PFSK-1 (cell line): ENCODE measurements around the gene BATF3.

Experiments used
- FOXP2 ChIP-seq: optimal IDR thresholded peaks from 2 replicates; pipeline ENCODE3; 2011; ENCODE audit warnings: borderline replicate concordance, control low read depth, inconsistent platforms; ENCODE audit not compliant: insufficient read depth; ENCODE audit errors: extremely low read length, extremely low read depth
- POLR2AphosphoS5 ChIP-seq: IDR thresholded peaks from 2 replicates; pipeline ENCODE4 v1.6.1; 2012; ENCODE audit warnings: low read depth, mild to moderate bottlenecking, control low read depth, low read length, moderate library complexity
- SIN3A ChIP-seq: IDR thresholded peaks from 2 replicates; pipeline ENCODE4 v1.6.1; 2012; ENCODE audit warnings: mild to moderate bottlenecking, low read length, moderate library complexity, borderline replicate concordance; ENCODE audit not compliant: insufficient read depth
- TAF1 ChIP-seq: IDR thresholded peaks from 2 replicates; pipeline ENCODE4 v1.6.1; 2012; ENCODE audit warnings: low read length, control low read depth, borderline replicate concordance; ENCODE audit not compliant: insufficient read depth
- TF ChIP-seq, protein P1 (sequence below), 2 experiments: IDR thresholded peaks; 2 replicates each; pipeline versions ENCODE4 v1.6.1 to v1.8.0; 2011 to 2012; ENCODE audit warnings: low read depth in 2 of 2, low read length in 2 of 2, control low read depth in 1 of 2, inconsistent platforms in 1 of 2, mild to moderate bottlenecking in 1 of 2, moderate library complexity in 1 of 2; ENCODE audit not compliant: insufficient read depth in 1 of 2

BATF3 gene

DNA sequence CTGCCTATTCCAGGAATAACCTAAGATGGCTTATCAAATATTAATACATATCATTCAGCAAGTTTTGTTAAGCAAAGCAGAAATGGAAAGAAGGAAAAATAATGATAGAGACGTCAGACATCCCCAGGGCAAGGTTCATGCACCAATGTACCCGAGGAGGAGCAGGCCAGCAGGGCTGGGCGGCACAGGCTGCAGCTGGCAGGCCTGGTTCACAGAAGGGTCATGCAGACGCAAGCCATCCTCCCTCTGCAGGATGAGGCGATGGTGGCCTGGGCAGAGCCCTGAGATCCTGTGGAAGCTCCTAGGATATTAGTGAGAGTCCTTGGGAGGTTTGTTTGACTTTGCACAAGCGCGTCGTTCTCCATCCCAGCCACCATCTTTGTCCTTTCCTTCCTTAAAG is 30.0 kb downstream of the BATF3 start:
- TF ChIP-seq TAF1 (no peak), SIN3A (no peak), POLR2AphosphoS5 (no peak)
- TF ChIP-seq, protein P1, sequence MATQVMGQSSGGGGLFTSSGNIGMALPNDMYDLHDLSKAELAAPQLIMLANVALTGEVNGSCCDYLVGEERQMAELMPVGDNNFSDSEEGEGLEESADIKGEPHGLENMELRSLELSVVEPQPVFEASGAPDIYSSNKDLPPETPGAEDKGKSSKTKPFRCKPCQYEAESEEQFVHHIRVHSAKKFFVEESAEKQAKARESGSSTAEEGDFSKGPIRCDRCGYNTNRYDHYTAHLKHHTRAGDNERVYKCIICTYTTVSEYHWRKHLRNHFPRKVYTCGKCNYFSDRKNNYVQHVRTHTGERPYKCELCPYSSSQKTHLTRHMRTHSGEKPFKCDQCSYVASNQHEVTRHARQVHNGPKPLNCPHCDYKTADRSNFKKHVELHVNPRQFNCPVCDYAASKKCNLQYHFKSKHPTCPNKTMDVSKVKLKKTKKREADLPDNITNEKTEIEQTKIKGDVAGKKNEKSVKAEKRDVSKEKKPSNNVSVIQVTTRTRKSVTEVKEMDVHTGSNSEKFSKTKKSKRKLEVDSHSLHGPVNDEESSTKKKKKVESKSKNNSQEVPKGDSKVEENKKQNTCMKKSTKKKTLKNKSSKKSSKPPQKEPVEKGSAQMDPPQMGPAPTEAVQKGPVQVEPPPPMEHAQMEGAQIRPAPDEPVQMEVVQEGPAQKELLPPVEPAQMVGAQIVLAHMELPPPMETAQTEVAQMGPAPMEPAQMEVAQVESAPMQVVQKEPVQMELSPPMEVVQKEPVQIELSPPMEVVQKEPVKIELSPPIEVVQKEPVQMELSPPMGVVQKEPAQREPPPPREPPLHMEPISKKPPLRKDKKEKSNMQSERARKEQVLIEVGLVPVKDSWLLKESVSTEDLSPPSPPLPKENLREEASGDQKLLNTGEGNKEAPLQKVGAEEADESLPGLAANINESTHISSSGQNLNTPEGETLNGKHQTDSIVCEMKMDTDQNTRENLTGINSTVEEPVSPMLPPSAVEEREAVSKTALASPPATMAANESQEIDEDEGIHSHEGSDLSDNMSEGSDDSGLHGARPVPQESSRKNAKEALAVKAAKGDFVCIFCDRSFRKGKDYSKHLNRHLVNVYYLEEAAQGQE (IDR thresholded peaks at IDR 0.05; ENCODE audit: insufficient read depth in 1 of 2, low read depth in 2 of 2, low read length in 2 of 2) = no peak

DNA sequence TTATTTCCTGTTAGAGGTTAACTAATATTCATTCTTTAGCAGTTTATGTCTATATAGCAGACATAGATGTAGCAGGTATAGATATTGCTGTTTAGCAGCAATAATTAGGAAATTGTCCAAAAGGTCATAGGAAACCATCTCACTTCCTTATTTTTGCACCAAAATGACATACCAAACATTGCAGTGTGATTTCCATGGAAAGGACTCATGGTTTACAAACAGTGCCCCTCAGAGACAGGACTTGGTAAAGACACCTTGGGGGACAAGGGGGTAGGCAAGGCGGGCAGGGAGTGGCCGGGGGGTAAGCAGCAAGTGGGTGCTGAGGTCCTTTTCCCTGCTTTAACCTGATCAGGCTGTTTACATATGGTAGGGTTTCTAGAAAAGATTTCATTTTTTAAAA is 30.5 kb downstream of the BATF3 start:
- TF ChIP-seq SIN3A = no peak
- no peak for TF ChIP-seq TAF1
- TF ChIP-seq POLR2AphosphoS5 = no peak
- TF ChIP-seq, protein P1 (IDR thresholded peaks at IDR 0.05; ENCODE audit: insufficient read depth in 1 of 2, low read depth in 2 of 2, low read length in 2 of 2) = no peak
- no peak for TF ChIP-seq FOXP2

DNA sequence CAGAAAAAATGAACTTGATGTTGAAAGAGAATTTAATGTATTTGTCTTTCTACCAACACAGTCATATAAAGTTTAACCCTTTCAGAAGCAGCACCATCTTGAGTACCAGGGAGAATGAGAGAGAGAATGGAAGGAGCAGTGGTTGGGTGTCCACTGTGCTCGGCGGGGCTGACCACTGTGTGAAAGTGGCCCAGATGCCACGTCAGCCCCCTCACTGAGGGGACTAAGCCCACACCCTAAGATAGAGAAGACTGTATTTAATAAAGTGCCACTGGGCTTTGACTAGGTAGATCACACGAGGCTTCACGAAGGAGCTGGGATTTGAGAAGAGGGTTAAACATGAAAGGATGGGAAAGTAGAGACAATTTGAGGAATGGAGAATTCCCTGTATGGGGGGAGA is 31.2 kb downstream of the BATF3 start:
- TF ChIP-seq SIN3A (no peak), POLR2AphosphoS5 (no peak), TAF1 (no peak), FOXP2 (no peak)
- TF ChIP-seq, protein P1 (IDR thresholded peaks at IDR 0.05; ENCODE audit: insufficient read depth in 1 of 2, low read depth in 2 of 2, low read length in 2 of 2) = no peak

DNA sequence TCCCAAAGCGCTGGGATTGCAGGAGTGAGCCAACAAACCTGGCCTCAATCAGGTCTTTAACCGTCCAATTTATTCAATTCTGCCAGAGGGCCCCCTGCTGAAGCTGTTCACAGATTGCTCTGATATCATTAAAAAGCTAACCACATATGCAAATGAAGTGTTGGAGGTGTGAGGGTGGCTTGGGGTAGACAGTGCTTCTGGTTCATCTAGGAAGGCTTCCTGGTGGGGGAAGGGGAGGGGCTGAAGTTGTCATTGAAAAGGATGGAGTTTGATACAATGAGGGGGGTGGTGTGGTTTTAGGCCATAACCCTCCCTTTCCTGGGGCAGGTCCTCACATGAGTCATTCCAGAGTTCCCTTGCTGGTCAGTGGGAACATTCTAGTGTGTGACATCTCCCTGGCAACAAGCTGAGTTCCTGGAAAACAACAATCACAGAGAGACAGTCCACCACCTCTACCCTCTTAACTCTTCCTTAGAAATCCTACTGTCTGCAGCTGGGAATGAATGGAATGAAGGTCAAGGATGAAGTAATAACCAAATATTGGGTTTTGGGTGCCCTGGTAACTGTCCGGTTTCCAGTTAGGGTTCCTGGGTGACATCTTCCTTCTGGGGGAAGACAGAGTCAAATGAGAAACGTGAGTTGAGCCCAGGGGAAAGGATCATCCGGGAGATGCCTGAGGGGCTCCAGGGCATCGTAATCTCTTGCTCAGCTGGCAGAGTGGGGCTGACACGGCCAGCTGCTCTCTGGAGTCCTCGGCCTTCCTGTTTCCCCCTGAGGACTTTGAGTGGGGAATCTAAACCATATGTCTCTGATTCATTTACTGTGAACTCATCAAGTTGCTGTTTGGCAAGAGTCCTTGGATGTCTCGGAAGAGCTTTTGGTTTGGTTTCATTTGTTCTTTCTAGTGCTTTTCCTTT is 32.2 kb downstream of the BATF3 start:
- TF ChIP-seq POLR2AphosphoS5 (peak; percentile 52; the same call in 1 of the 2 replicates), TAF1 (no peak), SIN3A (peak; percentile 86; the same call in 1 of the 2 replicates), FOXP2 (peak; percentile 60)
- TF ChIP-seq, protein P1 (IDR thresholded peaks at IDR 0.05; ENCODE audit: insufficient read depth in 1 of 2, low read depth in 2 of 2, low read length in 2 of 2) = peak in 1 of 2 experiments; percentile 67; a peak in 1 of 4 replicates
